Measurements from ENCODE around the gene AXIN1. TPM values are rescaled to one million over a fixed set of nuclear protein-coding genes. Genes with fewer than 3 reads are reported as not detected.

The AXIN1 gene
- total RNA-seq, 1 experiment from 2014 or later: 50.3 TPM

DNA sequence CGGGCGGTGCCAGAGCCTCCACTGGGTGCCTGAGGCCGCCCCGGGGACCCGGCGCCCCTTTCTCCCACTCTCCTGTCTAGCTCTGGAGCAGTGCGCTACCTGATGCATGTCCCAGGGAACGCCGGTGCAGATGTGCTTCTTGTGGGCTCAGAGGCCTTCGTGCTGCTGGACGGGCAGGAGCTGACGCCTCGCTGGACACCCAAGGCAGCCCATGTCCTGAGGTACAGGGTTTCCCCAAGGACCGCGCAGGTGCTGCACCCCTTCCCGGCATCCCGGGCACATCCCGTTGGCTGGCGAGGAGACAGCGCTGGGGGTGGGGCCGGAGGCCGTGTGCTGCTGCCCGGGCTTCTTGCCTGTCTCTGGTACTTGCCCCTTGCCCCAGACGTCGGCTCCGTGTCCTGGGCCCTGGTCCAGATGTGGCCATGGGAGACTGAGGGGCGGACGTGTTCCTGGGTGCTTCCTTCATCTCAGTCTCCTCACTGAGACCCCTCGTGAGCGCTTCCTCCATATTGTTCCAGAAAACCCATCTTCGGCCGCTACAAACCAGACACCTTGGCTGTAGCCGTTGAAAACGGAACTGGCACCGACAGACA, 89.2 kb downstream of the AXIN1 start:
- no peaks in the 10 kb centered on the region for H3K4me1 Mint-ChIP-seq
- TF ChIP-seq, protein P1, sequence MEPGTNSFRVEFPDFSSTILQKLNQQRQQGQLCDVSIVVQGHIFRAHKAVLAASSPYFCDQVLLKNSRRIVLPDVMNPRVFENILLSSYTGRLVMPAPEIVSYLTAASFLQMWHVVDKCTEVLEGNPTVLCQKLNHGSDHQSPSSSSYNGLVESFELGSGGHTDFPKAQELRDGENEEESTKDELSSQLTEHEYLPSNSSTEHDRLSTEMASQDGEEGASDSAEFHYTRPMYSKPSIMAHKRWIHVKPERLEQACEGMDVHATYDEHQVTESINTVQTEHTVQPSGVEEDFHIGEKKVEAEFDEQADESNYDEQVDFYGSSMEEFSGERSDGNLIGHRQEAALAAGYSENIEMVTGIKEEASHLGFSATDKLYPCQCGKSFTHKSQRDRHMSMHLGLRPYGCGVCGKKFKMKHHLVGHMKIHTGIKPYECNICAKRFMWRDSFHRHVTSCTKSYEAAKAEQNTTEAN (CRISPR knock-in tag; IDR thresholded peaks at IDR 0.05): no peak
- TF ChIP-seq, protein P2, sequence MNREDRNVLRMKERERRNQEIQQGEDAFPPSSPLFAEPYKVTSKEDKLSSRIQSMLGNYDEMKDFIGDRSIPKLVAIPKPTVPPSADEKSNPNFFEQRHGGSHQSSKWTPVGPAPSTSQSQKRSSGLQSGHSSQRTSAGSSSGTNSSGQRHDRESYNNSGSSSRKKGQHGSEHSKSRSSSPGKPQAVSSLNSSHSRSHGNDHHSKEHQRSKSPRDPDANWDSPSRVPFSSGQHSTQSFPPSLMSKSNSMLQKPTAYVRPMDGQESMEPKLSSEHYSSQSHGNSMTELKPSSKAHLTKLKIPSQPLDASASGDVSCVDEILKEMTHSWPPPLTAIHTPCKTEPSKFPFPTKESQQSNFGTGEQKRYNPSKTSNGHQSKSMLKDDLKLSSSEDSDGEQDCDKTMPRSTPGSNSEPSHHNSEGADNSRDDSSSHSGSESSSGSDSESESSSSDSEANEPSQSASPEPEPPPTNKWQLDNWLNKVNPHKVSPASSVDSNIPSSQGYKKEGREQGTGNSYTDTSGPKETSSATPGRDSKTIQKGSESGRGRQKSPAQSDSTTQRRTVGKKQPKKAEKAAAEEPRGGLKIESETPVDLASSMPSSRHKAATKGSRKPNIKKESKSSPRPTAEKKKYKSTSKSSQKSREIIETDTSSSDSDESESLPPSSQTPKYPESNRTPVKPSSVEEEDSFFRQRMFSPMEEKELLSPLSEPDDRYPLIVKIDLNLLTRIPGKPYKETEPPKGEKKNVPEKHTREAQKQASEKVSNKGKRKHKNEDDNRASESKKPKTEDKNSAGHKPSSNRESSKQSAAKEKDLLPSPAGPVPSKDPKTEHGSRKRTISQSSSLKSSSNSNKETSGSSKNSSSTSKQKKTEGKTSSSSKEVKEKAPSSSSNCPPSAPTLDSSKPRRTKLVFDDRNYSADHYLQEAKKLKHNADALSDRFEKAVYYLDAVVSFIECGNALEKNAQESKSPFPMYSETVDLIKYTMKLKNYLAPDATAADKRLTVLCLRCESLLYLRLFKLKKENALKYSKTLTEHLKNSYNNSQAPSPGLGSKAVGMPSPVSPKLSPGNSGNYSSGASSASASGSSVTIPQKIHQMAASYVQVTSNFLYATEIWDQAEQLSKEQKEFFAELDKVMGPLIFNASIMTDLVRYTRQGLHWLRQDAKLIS (CRISPR knock-in tag; IDR thresholded peaks at IDR 0.05; ENCODE audit: borderline replicate concordance): no peak
- TF ChIP-seq ZNF232 (CRISPR knock-in tag; IDR thresholded peaks at IDR 0.05) (no peak), ATF1 (CRISPR knock-in tag; IDR thresholded peaks at IDR 0.05) (no peak), NR2C2 (CRISPR knock-in tag; IDR thresholded peaks at IDR 0.05) (no peak), NFYB (CRISPR knock-in tag; conservative IDR thresholded peaks at IDR 0.05; ENCODE audit: low read depth) (no peak), ZNF121 (CRISPR knock-in tag; IDR thresholded peaks at IDR 0.05) (no peak), CBFB (CRISPR knock-in tag; IDR thresholded peaks at IDR 0.05; ENCODE audit: low read depth) (no peak), NFATC4 (CRISPR knock-in tag; IDR thresholded peaks at IDR 0.05) (no peak)
- TF ChIP-seq, protein P3, sequence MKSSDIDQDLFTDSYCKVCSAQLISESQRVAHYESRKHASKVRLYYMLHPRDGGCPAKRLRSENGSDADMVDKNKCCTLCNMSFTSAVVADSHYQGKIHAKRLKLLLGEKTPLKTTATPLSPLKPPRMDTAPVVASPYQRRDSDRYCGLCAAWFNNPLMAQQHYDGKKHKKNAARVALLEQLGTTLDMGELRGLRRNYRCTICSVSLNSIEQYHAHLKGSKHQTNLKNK (CRISPR knock-in tag; IDR thresholded peaks at IDR 0.05): no peak
- TF ChIP-seq, protein P4, sequence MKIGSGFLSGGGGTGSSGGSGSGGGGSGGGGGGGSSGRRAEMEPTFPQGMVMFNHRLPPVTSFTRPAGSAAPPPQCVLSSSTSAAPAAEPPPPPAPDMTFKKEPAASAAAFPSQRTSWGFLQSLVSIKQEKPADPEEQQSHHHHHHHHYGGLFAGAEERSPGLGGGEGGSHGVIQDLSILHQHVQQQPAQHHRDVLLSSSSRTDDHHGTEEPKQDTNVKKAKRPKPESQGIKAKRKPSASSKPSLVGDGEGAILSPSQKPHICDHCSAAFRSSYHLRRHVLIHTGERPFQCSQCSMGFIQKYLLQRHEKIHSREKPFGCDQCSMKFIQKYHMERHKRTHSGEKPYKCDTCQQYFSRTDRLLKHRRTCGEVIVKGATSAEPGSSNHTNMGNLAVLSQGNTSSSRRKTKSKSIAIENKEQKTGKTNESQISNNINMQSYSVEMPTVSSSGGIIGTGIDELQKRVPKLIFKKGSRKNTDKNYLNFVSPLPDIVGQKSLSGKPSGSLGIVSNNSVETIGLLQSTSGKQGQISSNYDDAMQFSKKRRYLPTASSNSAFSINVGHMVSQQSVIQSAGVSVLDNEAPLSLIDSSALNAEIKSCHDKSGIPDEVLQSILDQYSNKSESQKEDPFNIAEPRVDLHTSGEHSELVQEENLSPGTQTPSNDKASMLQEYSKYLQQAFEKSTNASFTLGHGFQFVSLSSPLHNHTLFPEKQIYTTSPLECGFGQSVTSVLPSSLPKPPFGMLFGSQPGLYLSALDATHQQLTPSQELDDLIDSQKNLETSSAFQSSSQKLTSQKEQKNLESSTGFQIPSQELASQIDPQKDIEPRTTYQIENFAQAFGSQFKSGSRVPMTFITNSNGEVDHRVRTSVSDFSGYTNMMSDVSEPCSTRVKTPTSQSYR (CRISPR knock-in tag; IDR thresholded peaks at IDR 0.05): no peak
- no peak overlapping the region for H3K27ac Mint-ChIP-seq
- peaks cover 6% of the 10 kb centered on the region; the same call in 1 of the 2 replicates for H3K36me3 Mint-ChIP-seq
- POLR2A ChIA-PET: interaction anchor here (1.0 kb wide), 1 partner anchor 16 kb away, joined by 3 read pairs; no protein-coding TSS in a partner anchor
- H3K9me3 Mint-ChIP-seq: no peaks in the 10 kb centered on the region
- no peak overlapping the region for H3K4me3 Mint-ChIP-seq
- ATAC-seq: no peak
- no peak for DNase-seq (ENCODE audit: low spot score)
- CTCF ChIA-PET: interaction anchor here (1.1 kb wide), 1 partner anchor 90 kb away, joined by 5 read pairs; no protein-coding TSS in a partner anchor
- H3K27me3 Mint-ChIP-seq (ENCODE audit: low read depth): no peaks in the 10 kb centered on the region

DNA sequence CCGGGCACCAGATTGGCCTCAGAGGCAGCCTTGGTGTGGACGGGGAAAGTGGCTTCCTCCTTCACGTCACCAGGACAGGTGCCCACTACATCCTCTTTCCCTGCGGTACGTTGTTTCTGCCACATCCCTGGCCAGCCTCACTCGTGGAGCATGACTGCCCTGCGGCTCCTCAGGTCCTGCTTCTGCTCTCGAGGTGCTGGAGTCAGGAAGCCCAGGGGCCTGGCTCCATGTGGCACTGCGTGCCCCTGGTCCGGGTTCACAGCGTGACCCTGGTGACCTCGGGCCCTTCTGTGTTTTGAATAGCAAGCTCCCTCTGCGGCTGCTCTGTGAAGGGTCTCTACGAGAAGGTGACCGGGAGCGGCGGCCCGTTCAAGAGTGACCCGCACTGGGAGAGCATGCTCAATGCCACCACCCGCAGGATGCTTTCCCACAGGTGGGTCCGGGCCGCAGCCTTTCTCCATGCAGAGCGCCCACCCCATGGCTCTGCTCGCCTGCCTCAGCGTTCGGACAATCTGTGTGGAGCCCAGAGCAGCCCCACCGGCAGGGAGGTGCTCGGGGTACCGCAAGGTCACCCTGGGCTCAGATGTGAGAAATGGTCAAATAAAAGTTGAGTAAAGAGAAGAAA, 90.3 kb downstream of the AXIN1 start:
- Mint-ChIP-seq H3K4me1 (no peaks in the 10 kb centered on the region), H3K27ac (no peak overlapping the region; the same call in 1 of the 2 replicates), H3K27me3 (ENCODE audit: low read depth) (no peaks in the 10 kb centered on the region), H3K36me3 (peaks cover 13% of the 10 kb centered on the region), H3K9me3 (no peaks in the 10 kb centered on the region), H3K4me3 (no peak overlapping the region)
- ATAC-seq (no peak), DNase-seq (ENCODE audit: low spot score) (no peak)
- ChIA-PET CTCF (interaction anchor here (0.5 kb wide), 1 partner anchor 59 kb away, joined by 3 read pairs; no protein-coding TSS in a partner anchor), POLR2A (no interaction called here)
- TF ChIP-seq SMAD3 (CRISPR knock-in tag; IDR thresholded peaks at IDR 0.05; ENCODE audit: borderline replicate concordance): no peak
- TF ChIP-seq, protein P5, sequence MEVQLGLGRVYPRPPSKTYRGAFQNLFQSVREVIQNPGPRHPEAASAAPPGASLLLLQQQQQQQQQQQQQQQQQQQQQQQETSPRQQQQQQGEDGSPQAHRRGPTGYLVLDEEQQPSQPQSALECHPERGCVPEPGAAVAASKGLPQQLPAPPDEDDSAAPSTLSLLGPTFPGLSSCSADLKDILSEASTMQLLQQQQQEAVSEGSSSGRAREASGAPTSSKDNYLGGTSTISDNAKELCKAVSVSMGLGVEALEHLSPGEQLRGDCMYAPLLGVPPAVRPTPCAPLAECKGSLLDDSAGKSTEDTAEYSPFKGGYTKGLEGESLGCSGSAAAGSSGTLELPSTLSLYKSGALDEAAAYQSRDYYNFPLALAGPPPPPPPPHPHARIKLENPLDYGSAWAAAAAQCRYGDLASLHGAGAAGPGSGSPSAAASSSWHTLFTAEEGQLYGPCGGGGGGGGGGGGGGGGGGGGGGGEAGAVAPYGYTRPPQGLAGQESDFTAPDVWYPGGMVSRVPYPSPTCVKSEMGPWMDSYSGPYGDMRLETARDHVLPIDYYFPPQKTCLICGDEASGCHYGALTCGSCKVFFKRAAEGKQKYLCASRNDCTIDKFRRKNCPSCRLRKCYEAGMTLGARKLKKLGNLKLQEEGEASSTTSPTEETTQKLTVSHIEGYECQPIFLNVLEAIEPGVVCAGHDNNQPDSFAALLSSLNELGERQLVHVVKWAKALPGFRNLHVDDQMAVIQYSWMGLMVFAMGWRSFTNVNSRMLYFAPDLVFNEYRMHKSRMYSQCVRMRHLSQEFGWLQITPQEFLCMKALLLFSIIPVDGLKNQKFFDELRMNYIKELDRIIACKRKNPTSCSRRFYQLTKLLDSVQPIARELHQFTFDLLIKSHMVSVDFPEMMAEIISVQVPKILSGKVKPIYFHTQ (CRISPR knock-in tag; IDR thresholded peaks at IDR 0.05): no peak
- TF ChIP-seq, protein P1 (CRISPR knock-in tag; IDR thresholded peaks at IDR 0.05): no peak
- TF ChIP-seq, protein P2 (CRISPR knock-in tag; IDR thresholded peaks at IDR 0.05; ENCODE audit: borderline replicate concordance): no peak
- TF ChIP-seq, protein P6, sequence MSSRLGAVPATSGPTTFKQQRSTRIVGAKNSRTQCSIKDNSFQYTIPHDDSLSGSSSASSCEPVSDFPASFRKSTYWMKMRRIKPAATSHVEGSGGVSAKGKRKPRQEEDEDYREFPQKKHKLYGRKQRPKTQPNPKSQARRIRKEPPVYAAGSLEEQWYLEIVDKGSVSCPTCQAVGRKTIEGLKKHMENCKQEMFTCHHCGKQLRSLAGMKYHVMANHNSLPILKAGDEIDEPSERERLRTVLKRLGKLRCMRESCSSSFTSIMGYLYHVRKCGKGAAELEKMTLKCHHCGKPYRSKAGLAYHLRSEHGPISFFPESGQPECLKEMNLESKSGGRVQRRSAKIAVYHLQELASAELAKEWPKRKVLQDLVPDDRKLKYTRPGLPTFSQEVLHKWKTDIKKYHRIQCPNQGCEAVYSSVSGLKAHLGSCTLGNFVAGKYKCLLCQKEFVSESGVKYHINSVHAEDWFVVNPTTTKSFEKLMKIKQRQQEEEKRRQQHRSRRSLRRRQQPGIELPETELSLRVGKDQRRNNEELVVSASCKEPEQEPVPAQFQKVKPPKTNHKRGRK (CRISPR knock-in tag; IDR thresholded peaks at IDR 0.05; ENCODE audit: borderline replicate concordance): no peak

All from WTC11 (cell line).